GM12878 (cell line): Measurements from ENCODE around the gene SYN1. TPM values are rescaled to one million over a fixed set of nuclear protein-coding genes. Genes with fewer than 3 reads are reported as not detected.

Experiments
- CBFB ChIP-seq: IDR thresholded peaks from 2 replicates; pipeline ENCODE4 v1.6.1; 2016; ENCODE audit warnings: antibody characterized with exemption, low read depth
- CREB1 ChIP-seq: IDR thresholded peaks from 2 replicates; pipeline ENCODE4 v1.6.1; 2012; ENCODE audit warnings: low read depth, mild to moderate bottlenecking, inconsistent platforms
- CUX1 ChIP-seq: IDR thresholded peaks from 2 replicates; pipeline ENCODE4 v1.6.1; 2012; ENCODE audit warnings: improper control_type of control experiment, low read depth, low read length; ENCODE audit not compliant: insufficient replicate concordance
- IKZF2 ChIP-seq, 2 experiments: fragments of 450-650 bp; IDR thresholded peaks; 2 replicates each; pipeline ENCODE4 v1.6.1; 2017; ENCODE audit warnings: mild to moderate bottlenecking in 2 of 2, moderate library complexity in 2 of 2
- NFIC ChIP-seq: IDR thresholded peaks from 2 replicates; pipeline ENCODE4 v1.6.1; 2012; ENCODE audit warnings: low read depth, mild to moderate bottlenecking, inconsistent platforms, low read length, moderate library complexity
- NR2C2 ChIP-seq: IDR thresholded peaks from 2 replicates; pipeline ENCODE4 v1.6.1; 2011; ENCODE audit warnings: borderline replicate concordance, low read depth; ENCODE audit not compliant: control insufficient read depth, insufficient read length
- PKNOX1 ChIP-seq: fragments of 450-650 bp; IDR thresholded peaks from 2 replicates; pipeline ENCODE4 v1.6.1; 2016; ENCODE audit warnings: mild to moderate bottlenecking
- POLR2AphosphoS2 ChIP-seq: IDR thresholded peaks from 2 replicates; pipeline ENCODE4 v1.6.1; 2011; ENCODE audit warnings: low read depth, mild to moderate bottlenecking, low read length, improper control_type of control experiment, moderate library complexity
- POU2F2 ChIP-seq: IDR thresholded peaks from 3 replicates; pipeline ENCODE4 v1.6.1; 2011; ENCODE audit warnings: low read depth, mild to moderate bottlenecking, low read length, borderline replicate concordance
- SMAD5 ChIP-seq: IDR thresholded peaks from 2 replicates; pipeline ENCODE4 v1.6.1; 2016; ENCODE audit warnings: antibody characterized with exemption, low read depth
- USF1 ChIP-seq: IDR thresholded peaks from 2 replicates; pipeline ENCODE4 v1.6.1; 2011; ENCODE audit warnings: borderline replicate concordance, low read depth, mild to moderate bottlenecking, moderate library complexity, mixed read lengths, low read length; ENCODE audit not compliant: insufficient read depth; ENCODE audit errors: extremely low read length
- ZBTB33 ChIP-seq: fragments of 450-650 bp; IDR thresholded peaks from 2 replicates; pipeline ENCODE4 v1.6.1; 2017; ENCODE audit warnings: mild to moderate bottlenecking
- ZBTB4 ChIP-seq: fragments of 450-650 bp; formaldehyde crosslinking; IDR thresholded peaks from 2 replicates; pipeline ENCODE4 v1.4.0; 2022; ENCODE audit warnings: mild to moderate bottlenecking, moderate library complexity
- ZNF207 ChIP-seq: fragments of 450-650 bp; IDR thresholded peaks from 2 replicates; pipeline ENCODE4 v1.6.1; 2014; ENCODE audit warnings: antibody characterized with exemption, mild to moderate bottlenecking, borderline replicate concordance
- polyA plus RNA-seq, 11 experiments: library from polyadenylated mRNA; depleted of rRNA in 4 of 11; unstranded in 6 of 11; stranded (reverse) in 5 of 11; fragments of >200 nt; fragmentation: Nextera tagmentation in 4 of 11; fragmentation: Illumina TruSeq in 1 of 11; extraction: Ambion mirVana in 4 of 11; extraction: Trizol in 1 of 11; gene quantifications; 1 replicate in 1 of 11; 2 replicates in 10 of 11; pipeline versions ENCODE4 v1.2.1 to v1.2.3, GENCODE V29; 2011 to 2016; ENCODE audit warnings: inconsistent platforms in 2 of 11, missing spikeins in 2 of 11, low read depth in 1 of 11
- total RNA-seq, 4 experiments: library from RNA; depleted of rRNA in 3 of 4; stranded (reverse); fragments of >200 nt in 3 of 4; fragmentation: Illumina TruSeq in 1 of 4; extraction: Trizol in 1 of 4; gene quantifications; 2 replicates each; pipeline versions ENCODE4 v1.2.1 to v1.2.3, GENCODE V29; 2013 to 2021

SYN1 gene
- total and polyA plus RNA-seq, 10 of the 15 experiments (the other 5 are each of a cell fraction or from before 2014, with no cell fraction given): 0.09 to 0.57 (median 0.16) TPM; not detected in 3

- TF ChIP-seq CUX1 (no peak), NR2C2 (no peak), POLR2AphosphoS2 (peak; percentile 77; the same call in 1 of the 2 replicates), PKNOX1 (peak; percentile 97), USF1 (no peak), NFIC (no peak), SMAD5 (no peak), CBFB (0 out of 2 replicates have a peak, but pooled peaks have one; percentile 29), ZBTB4 (CRISPR knock-in tag) (no peak), ZBTB33 (no peak), IKZF2 (IDR thresholded peaks at IDR 0.05) (no peak), POU2F2 (peak; percentile 29; the same call in 1 of the 3 replicates), CREB1 (0 out of 2 replicates have a peak, but pooled peaks have one; percentile 12), ZNF207 (no peak)
These were observed 63.5 kb downstream of the SYN1 start (continued) for GRCh38 chrX:47556045-47556623.
